HG03196 (cell line): ENCODE results near the gene NLGN1.

Experiments
- ATAC-seq: cut with Tn5 transposase; IDR thresholded peaks from one replicate; pipeline ENCODE4 v1.9.1; 2021; ENCODE audit not compliant: unreplicated experiment

Gene NLGN1

DNA sequence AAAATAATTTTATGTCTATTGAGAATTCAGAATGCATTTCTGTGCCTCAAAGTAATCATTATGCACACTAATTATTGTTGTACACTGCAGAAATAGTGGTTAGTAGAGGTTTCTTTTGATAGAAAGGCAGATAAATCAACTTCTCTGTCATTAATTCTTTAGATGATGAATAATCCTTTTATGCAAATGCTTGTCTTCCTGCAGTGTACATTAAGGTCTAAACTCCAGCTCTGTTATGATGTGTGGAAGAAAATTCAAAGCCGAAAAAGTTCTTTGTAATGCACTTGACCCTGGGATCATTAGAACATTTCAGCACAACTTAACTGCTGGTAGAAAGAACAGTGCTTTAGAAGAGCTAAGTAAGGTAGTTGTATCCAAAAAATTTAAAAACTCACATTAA is 353.0 kb downstream of the NLGN1 start:
- ATAC-seq = no peak

DNA sequence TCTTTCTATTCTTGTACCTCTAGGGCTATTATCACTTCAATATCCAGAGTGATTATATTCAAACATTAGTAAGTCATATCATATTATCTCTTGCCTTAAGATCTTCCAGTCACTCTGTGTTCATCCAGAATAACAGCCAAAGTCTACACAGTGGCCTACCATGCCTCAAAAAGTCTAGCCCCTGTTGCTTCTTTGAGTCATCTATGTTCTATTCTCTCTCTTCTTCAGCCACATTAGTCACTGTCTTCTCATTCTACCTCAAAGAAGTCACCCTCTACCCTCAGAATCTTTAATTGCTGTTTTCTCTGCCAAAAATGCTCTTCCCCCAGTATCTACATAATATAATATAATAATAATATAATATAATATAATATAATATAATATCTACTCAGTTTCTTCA is 356.0 kb downstream of the NLGN1 start:
- no peak for ATAC-seq

- no peak for ATAC-seq
Measured at GRCh38 chr3:173755161-173755560, 357.6 kb downstream of the NLGN1 start.

DNA sequence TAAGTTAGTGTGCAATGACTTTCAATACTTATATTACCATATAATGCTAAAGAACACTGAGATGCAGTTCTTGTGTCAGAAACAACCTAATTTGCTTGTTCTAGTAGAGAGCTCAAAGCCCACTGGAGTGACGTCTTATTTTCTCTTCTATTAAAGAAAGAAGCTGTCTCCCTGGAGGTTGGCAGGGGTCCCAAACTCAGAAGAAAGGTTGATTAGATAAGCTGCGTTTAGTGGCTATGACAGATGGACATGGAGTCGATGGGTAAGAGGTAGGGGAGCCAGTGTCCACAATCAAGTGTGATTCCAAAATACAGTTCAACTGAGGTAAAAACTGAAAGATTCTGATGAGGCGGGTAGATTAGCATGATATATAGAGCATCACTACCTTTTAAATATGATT is 363.6 kb downstream of the NLGN1 start:
- ATAC-seq = no peak

GRCh38 chr3:173762501-173762900 is 365.0 kb downstream of the NLGN1 start:
- ATAC-seq = no peak

DNA sequence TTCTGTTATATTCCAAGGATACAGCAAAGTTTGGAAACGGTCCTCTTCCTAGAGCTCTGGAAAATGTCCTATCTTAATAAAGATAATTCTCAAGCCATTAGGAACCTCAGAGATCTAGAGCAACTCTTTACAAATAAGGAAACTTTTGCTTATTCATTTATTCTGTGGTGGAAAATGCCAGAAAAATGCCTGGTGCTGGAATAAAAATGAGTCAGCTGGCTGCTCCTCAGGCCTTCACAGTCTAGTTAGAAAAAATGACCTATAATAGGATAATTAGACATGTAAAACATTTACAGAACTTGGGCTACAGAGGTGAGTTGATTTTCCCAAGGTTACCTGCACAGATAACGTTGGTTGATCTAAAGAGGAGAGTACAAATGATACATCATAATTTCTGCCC is 372.5 kb downstream of the NLGN1 start:
- ATAC-seq = no peak

GRCh38 chr3:173770796-173771573 is 373.4 kb downstream of the NLGN1 start:
- ATAC-seq = no peak

GRCh38 chr3:173773800-173774199 is 376.3 kb downstream of the NLGN1 start:
- no peak for ATAC-seq

GRCh38 chr3:173774294-173774693 is 376.8 kb downstream of the NLGN1 start:
- ATAC-seq = no peak

DNA sequence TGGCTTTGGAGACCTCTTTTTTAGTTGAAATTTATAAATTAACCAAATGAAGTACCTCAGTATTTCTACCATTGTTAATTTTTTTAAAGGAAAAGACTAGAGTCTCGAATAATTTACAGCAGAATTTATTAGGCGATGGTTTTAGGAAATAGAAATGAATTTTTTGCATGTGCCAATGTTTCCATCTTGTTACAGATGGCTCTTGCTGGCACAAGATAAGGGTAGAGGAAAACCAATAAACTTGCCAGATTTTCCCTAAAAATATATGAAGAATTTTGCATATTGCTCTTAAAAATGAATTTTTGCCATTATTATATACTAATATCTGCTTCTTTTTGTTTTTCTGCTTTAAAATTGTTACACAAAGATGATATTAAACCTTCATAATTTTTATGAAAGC is 380.7 kb downstream of the NLGN1 start:
- ATAC-seq = no peak

GRCh38 chr3:173780067-173780466 is 382.5 kb downstream of the NLGN1 start:
- no peak for ATAC-seq

- ATAC-seq = no peak
Measured at GRCh38 chr3:173785004-173785403, 387.5 kb downstream of the NLGN1 start.

DNA sequence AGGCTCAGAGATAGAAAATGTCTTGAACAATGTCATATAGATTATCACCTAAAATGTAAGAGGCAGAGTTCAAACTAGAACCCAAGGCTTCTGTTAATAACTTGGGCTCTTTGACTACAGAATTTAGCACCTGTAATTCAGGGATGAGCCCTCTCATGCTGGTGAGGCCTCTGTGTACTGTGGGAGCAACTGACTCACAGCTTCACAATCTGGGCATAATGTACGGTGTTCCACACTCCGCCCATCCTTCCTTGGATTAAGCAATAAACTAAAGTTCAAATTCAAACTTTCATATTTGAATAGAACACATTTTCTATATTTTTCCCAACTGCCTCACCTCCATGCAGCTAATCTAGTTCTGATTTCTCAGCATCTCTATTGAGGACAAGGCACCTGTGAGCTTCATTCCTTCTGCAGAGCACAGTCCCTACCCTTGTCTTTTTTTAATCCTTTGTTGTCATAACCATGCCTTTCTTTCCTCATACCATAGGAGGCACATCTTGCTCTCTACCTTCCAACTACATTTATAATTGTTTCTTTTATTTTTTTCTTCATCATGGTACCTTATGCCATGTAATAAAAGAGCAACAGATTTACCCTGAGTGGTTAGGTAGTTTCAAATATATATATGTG is 392.1 kb downstream of the NLGN1 start:
- ATAC-seq = no peak

DNA sequence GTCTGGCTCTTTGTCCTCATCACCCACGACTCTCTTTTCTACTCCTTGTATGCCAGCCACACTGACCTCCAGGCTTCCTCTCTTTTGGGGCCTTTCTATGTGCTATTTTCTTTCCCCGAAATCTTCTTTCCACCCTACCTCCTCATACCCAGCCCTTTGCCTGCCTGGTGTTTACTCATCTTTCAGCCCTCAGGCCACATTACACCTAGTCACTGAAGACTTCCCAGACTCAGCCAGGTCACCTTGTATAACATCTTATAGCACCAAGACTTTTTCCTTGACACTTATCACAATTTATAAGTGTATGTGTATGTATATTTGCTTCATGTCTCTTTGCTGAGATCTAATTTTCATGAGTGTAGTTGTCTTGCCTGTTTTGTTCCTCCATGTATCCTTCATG is 396.4 kb downstream of the NLGN1 start:
- no peak for ATAC-seq

GRCh38 chr3:173796405-173796804 is 398.9 kb downstream of the NLGN1 start:
- ATAC-seq = no peak

DNA sequence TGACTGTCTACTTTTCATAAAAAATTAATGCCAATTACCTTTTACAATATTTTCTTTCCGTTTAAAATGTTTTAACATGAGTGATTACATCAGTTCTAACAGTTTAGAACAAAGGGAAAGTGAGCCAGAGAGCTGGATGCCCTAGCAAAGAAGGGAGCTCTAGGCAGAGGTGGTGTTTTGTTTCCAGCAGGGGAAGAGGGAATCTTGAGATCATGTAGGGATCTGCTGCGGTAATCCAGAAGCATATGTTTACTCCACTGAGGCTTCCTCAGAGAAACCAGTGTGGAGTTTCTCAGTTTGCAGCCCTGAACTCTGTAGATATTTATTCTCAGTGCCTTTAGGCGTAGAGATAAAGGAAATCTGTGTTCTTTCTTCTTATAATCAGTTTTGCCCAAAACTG is 399.3 kb downstream of the NLGN1 start:
- no peak for ATAC-seq

GRCh38 chr3:173799060-173799816 is 401.7 kb downstream of the NLGN1 start:
- no peak for ATAC-seq

- ATAC-seq = no peak
Measured at GRCh38 chr3:173800154-173800553, 402.6 kb downstream of the NLGN1 start.

DNA sequence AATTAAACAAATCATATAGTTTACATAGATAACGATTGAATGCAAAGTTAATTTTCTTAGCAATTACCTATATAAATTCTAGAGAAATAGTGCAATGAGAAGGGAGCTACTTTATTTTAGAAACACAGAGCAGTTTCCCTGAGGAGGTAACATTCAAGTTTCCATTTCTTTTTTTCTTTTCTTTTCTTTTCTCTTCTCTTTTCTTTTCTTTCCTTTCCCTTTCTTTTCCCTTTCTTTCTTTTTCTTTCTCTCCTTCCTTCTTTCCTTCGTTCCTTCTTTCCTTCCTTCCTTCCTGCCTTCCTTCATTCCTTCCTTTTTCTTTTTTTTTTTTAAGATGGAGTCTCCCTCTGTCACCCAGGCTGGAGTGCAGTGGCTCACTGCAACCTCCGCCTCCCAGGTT is 417.3 kb downstream of the NLGN1 start:
- ATAC-seq = no peak

DNA sequence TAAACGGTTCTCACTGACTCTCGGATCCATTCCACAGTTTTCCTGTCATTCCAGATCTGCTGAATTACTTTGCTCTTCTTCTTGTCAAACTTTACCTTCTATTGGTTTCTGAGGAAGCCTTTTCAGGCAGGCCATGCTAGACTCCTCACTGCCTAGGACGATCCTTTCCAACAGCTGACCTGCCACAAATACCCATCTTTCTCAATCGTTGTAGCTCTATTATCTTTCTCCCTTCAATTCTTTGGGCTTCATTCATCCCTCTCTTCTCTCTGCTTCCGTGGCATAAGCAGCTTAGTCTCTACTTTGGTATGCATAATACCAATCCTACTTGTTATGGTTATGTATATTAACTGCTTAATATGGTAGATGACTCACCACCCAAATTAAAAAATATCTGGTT is 421.8 kb downstream of the NLGN1 start:
- no peak for ATAC-seq

DNA sequence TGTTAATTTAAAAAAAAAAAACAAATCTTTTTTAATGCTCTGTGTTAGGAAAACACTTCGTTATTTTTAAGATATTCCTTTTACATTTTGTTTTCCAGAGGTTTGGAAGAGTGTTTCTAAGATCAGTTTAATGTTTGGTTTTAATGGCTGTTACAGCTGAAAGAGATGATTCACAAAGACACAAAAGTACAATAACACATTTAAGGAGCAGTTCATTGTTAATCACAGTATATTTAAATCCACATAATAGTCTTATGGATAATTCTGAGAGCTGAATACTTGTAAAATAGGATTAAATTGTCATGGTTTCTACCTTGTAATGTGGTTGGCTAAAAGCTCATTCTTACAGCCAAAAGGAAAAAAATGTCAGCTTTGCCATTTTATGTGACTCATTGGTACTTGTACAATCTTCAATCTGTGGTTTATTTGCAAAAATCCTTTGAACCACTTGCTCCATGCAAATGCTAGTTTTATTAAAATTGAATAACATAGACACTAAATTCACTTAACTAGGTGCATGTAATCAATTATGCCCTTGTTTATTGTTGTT is 426.4 kb downstream of the NLGN1 start:
- ATAC-seq = no peak

GRCh38 chr3:173825730-173826129 is 428.2 kb downstream of the NLGN1 start:
- ATAC-seq = no peak
